HG03039 (cell line): ENCODE data around the gene SIAH3.
"Not testable (repeated sequence)": the region's sequence is repeated elsewhere in the genome, so short reads cannot be mapped to it uniquely, and the experiment has no call there.

Experiments used
- ATAC-seq: cut with Tn5 transposase; IDR thresholded peaks from one replicate; pipeline ENCODE4 v1.9.1; 2021; ENCODE audit warnings: mild to moderate bottlenecking, moderate library complexity; ENCODE audit not compliant: unreplicated experiment

SIAH3 gene

GRCh38 chr13:45784755-45785675 lies 66.5 kb downstream of the SIAH3 start:
- ATAC-seq, result no peak

GRCh38 chr13:45783346-45784043 lies 68.1 kb downstream of the SIAH3 start:
- ATAC-seq, result no peak

- no peak for ATAC-seq
Measured at GRCh38 chr13:45782327-45783045, 69.1 kb downstream of the SIAH3 start.

GRCh38 chr13:45781553-45782326 lies 69.8 kb downstream of the SIAH3 start:
- ATAC-seq, result no peak

GRCh38 chr13:45779901-45780300 lies 71.7 kb downstream of the SIAH3 start:
- ATAC-seq, result no peak

GRCh38 chr13:45778882-45779281 lies 72.7 kb downstream of the SIAH3 start:
- no peak for ATAC-seq

GRCh38 chr13:45776748-45777147 lies 74.8 kb downstream of the SIAH3 start:
- ATAC-seq, result no peak

GRCh38 chr13:45775401-45775963 lies 76.1 kb downstream of the SIAH3 start:
- ATAC-seq, result no peak

GRCh38 chr13:45773944-45774343 lies 77.6 kb downstream of the SIAH3 start:
- ATAC-seq, result no peak

- ATAC-seq, result no peak
Measured at GRCh38 chr13:45773236-45773635, 78.3 kb downstream of the SIAH3 start.

- ATAC-seq, result no peak
Measured at GRCh38 chr13:45770886-45771285, 80.7 kb downstream of the SIAH3 start.

- no peak for ATAC-seq
Measured at GRCh38 chr13:45768656-45769479, 82.7 kb downstream of the SIAH3 start.

- ATAC-seq, result no peak
Measured at GRCh38 chr13:45765464-45765863, 86.1 kb downstream of the SIAH3 start.

GRCh38 chr13:45763419-45763818 lies 88.1 kb downstream of the SIAH3 start:
- no peak for ATAC-seq

GRCh38 chr13:45757589-45757988 lies 94.0 kb downstream of the SIAH3 start:
- ATAC-seq, result not testable (repeated sequence)

- not testable (repeated sequence) for ATAC-seq
Measured at GRCh38 chr13:45756498-45756897, 95.1 kb downstream of the SIAH3 start.

- no peak for ATAC-seq
Measured at GRCh38 chr13:45752510-45752909, 99.0 kb downstream of the SIAH3 start.

GRCh38 chr13:45751885-45752284 lies 99.7 kb downstream of the SIAH3 start:
- no peak for ATAC-seq

- ATAC-seq, result no peak
Measured at GRCh38 chr13:45750566-45750965, 101.0 kb downstream of the SIAH3 start.
